Measurements from ENCODE around the gene UBN2.
"Not testable (repeated sequence)": the region's sequence is repeated elsewhere in the genome, so short reads cannot be mapped to it uniquely, and the experiment has no call there.

Gene UBN2

DNA sequence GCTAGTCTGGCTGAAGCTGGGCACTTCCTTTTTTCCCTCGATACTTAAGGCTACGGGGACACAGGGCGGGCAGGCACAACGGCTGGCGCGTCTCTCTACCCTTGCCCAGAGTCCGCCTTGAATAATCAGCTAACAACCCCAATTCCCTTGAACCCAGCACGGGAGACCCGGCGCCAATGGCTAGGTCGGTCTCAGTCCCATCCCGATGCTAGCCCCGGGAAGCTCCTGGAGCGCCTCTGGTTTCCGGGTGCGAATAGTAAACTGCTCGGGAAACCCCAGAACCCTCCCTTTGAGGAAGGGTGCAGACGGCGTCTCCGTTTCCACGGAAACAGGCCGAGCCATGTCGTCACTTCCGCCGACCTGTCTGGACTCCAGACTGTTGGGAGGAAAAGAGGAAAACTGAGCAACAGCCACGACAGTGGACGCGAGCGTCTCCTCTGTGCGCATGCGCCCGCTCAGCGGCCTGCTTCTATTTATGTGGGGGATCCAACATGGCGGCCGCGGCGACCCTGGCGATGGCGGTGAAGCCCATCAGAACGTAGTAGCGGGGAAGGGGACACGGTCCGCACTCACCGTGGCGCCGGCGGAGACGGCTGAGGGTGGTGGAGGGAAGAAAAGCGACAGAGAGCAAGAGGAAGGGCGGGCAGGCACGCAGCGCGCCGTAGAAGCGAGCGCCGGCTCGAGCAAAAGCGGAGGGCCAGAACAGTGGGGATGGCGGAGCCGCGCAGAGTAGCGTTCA lies at the start of gene UBN2:
Gene UBN2, plus strand, starts transcription at position 464 of the 739 bp plus-strand sequence. Its CDS starts 248 bp downstream, at position 712.
- DNase-seq (ENCODE audit: low read depth in 2 of 2) = peak; percentile 87 to 93

DNA sequence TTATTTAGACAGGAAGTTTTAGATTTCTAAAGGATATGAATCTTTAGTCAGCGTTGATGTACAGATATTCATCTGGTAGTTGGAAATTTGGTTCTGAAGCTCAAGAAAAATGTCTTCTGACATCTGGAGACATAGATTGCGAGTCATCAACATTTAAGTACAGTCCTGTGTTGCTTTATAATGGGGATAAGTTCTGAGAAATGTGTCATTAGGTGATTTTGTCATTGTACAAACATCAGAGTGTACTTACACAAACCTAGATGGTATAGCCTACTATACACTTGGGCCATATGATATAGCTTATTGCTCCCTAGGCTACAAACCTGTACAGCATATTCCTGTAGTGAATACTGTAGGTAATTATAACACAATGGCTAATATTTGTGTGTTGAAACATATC lies 49.6 kb upstream of the UBN2 start:
- DNase-seq (ENCODE audit: low read depth in 2 of 2) = no peak

DNA sequence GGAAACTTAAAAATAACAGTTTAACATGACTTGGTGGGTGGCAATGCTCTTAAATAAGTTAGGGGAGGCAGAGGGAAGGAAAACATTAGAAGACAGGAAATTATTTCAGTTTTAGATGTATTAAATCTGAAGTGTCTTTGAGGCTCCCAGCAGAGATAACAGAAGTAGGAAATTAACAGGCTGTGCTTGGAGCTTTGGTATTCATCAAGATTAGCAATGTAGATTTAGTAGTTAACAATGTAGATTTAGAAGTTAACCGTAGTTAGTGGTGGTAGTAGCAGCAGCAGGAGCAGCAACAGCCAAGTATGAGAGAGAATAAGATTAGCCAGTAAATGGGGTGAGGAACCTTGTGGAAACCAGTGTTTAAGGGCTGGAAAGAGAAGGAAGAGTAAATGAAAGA lies 48.7 kb upstream of the UBN2 start:
- no peak for DNase-seq (ENCODE audit: low read depth in 2 of 2)

DNA sequence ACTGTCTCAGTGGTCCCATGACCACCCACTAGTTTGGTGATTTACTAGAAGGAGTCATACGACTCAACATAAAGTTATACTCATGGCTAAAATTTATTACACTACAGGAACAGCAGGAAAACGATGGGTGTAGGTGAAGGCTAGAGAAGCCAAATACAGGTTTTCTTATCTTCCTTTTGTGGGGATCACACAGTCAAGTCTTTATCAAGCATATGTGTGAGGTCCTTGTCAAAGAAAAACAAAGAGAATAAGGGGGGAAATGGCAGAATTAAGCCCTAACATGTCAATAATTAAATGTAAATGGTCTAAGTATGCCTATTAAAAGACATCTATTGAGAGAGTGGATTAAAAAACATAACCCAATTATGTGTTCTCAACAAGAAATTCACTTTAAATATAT lies 47.8 kb upstream of the UBN2 start:
- no peak for DNase-seq (ENCODE audit: low read depth in 2 of 2)

DNA sequence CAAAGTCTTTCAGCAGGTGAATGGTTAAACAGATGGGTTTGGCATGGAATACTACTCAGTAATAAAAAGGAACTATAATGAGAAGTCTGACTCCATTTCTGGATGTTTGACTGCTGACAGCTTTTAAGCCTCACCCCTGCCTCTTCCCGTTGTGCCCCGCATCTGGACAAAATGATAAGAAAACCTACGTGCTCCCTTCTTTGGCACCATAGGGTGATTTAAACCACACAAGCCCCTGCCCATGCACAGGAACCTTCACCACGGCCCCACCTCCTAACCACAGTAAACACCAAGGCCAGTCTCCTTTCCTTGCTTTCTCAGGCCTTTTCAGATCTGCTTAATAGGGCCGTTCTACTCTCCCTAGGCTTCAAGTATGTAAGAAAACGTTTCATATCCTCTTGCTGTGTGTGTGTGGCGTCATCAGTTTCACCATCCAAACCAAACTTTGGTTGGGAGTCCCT lies 47.1 kb upstream of the UBN2 start:
- DNase-seq (ENCODE audit: low read depth in 2 of 2) = no peak

DNA sequence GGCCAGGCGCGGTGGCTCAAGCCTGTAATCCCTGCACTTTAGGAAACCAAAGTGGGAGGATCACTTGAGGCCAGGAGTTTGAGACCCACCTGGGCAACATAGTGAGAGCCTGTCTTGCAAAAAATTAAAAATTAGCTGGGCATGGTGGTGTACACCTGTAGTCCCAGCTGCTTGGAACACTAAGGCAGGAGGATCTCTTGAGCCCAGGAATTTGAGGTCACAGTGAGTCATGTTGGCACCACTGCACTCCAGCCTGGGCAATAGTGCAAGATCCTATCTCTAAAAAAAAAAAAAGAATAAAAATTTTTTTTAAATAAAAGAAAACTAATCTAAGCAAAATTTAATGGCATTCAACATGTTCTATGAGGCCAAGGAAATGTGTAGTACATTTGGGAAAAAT lies 44.9 kb upstream of the UBN2 start:
- no peak for DNase-seq (ENCODE audit: low read depth in 2 of 2)

DNA sequence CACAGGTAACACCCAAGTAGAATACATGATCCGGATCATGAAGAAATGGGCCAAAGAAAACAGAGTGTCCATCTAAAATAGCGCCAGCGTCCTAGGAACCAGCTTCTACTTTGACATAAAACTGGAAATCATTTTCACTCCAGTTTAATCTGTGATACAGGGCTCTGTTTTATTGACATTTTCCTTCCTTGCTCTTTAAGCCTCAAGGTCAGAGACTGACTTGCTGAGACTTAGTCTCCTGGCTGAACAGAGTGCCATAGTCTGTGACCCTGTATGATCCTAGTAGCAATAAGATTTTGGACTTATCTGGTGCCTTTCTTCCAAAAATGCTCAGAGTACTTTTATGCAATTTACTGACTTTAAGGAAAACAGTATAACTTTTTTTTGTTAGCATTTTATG lies 41.7 kb upstream of the UBN2 start:
- no peak for DNase-seq (ENCODE audit: low read depth in 2 of 2)

DNA sequence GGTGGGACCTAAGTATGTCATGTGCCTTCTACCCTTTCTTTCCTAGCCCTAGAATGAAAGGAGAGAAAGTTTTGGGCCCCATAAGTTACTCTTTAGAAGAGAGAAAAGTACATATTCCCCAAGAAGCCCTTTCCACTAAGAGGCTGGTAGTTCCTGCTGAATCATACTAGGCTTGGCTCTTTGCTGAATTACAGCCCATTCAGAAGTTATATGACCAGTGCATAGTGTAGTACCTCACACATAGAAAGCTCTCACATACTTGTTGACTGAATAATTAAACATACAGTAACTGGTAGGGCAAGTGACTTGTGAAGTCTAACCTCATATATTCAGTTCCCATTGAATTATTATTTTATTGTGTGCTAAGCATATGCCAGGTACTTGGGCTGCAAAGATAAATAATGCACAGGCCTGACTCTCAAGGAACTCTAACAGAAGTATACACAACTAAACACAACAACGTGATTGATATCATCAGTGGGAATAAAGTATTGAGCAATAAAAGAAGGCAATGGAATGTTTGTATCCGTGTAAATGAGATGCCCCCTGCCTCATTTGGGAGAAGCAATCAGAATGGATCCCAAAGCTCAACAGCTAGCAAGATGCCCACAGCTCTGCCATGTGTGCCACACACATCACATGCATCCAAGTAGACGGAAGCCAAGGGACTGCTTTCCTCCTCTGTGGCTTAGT lies 38.9 kb upstream of the UBN2 start:
- DNase-seq (ENCODE audit: low read depth in 2 of 2) = no peak

DNA sequence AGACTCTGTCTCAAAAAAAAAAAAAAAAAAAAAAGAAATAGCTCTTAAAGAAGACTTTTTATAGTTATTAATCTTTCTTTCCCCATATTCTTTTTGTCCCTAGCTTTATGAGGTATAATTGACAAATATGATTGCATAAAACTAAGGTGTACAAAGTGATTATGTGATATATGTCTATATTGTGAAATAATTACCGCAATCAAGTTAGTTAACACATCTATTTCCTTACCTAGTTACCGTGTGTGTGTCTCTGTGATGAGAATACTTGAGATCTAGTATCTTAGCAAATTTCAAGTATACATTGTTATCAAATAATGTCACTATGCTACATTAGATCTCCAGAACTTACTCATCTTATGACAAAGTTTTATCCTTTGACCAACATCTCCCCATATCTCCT lies 30.7 kb upstream of the UBN2 start:
- no peak for DNase-seq (ENCODE audit: low read depth in 2 of 2)

DNA sequence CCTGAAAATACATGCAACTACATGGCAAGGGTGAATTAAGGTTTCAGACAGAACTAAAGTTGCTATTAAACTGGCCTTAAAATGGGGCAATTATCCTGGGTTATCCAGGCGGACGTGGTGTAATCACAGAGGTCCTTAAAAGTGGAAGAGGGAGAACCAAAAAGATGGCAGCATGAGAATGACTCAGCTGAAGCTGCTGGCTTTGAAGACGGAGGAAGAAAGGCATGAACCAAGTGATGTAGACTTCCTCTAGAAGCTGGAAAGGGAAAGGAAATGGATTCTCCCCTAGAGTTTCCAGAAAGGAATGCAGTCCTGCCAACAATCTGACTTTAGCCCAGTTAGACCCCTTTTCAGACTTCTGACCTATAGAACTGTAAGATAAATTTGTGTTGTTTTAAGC lies 27.0 kb upstream of the UBN2 start:
- DNase-seq (ENCODE audit: low read depth in 2 of 2) = no peak

DNA sequence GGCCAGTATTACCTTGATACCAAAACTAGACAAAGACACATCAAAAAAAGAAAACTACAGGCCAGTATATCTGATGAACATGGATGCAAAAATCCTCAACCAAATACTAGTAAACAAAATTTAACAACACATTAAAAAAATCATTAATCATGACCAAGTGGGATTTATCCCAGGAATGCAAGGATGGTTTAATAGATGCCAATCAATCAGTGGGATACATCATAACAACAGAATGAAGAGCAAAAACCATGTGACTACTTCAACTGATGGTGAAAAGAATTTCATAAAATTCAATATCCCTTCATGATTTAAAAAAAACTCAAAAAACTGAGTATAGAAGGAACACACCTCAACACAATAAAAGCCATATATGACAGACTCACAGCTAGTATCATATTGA lies 25.2 kb upstream of the UBN2 start:
- no peak for DNase-seq (ENCODE audit: low read depth in 2 of 2)

DNA sequence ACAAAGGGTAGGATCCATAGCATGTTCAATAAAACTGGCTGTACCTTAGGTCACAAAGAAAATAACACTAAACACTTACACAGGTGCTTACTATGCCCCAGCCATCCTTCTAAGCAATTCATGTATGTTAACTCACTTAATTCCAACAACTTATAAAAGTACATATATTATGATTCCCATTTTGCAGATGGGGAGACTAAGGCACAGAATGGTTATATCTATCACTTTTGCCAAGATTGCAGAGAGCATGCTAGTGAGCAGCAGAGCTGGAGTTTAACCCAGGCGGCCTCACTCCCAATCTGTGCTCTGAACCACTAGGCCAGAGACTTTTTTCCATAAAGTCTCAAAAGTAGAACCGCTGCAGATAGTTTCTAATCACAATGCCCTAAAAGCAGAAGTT lies 18.9 kb upstream of the UBN2 start:
- DNase-seq (ENCODE audit: low read depth in 2 of 2) = no peak

DNA sequence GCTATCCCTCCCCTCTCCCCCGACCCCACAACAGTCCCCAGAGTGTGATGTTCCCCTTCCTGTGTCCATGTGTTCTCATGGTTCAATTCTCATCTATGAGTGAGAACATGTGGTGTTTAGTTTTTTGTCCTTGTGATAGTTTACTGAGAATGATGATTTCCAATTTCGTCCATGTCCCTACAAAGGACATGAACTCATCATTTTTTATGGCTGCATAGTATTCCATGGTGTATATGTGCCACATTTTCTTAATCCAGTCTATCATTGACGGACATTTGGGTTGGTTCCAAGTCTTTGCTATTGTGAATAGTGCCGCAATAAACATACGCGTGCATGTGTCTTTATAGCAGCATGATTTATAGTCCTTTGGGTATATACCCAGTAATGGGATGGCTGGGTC lies 17.5 kb upstream of the UBN2 start:
- DNase-seq (ENCODE audit: low read depth in 2 of 2) = not testable (repeated sequence)

DNA sequence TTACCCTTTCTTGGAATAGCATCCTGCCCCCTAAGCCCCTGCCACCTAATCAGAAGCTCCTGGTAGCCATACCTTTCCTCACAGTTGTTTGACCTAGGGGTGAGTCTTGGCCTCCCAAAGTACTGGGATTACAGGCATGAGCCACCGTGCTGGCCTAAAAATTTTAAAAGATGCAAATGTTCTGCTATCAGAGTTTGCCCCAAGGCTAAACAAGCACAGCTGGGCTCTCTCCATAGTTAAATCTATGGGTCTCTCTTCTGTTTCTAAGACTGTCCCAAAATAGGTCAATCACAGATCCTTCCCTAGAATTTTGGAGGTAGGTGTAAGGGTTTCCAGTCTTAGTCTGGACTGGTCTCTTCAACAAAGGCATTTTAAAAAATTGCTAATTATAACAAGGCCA lies 12.9 kb upstream of the UBN2 start:
- no peak for DNase-seq (ENCODE audit: low read depth in 2 of 2)

DNA sequence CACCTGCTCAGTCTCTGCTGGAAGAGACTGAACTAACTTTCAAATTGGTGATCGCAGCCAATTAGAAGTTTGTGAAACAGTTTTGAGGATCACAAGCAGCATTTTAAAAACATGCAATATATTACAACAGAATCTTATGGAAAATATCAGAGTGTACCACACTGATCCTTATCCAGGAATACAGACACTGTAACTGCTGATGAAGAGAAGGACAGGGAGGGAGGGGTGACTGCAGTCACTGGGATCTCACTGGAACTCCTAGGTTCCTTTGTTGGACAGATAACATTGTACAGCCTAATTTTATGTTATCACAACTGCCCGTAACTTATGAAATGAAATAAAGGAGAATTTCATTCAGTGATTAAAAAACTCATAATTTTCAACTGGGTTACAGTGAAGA lies 6.8 kb upstream of the UBN2 start:
- no peak for DNase-seq (ENCODE audit: low read depth in 2 of 2)

DNA sequence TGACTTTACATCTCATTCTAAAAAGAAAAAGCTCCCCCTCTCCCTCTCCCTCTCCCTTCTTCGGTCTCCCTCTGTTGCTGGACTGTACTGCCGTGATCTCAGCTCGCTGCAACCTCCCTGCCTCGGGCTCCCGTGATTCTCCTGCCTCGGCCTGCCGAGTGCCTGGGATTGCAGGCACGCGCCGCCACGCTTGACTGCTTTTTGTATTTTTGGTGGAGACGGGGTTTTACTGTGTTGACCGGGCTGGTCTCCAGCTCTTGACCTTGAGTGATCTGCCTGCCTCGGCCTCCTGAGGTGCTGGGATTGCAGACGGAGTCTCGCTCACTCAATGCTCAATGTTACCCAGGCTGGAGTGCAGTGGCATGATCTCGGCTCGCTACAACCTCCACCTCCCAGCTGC lies 6.2 kb upstream of the UBN2 start:
- not testable (repeated sequence) for DNase-seq (ENCODE audit: low read depth in 2 of 2)

DNA sequence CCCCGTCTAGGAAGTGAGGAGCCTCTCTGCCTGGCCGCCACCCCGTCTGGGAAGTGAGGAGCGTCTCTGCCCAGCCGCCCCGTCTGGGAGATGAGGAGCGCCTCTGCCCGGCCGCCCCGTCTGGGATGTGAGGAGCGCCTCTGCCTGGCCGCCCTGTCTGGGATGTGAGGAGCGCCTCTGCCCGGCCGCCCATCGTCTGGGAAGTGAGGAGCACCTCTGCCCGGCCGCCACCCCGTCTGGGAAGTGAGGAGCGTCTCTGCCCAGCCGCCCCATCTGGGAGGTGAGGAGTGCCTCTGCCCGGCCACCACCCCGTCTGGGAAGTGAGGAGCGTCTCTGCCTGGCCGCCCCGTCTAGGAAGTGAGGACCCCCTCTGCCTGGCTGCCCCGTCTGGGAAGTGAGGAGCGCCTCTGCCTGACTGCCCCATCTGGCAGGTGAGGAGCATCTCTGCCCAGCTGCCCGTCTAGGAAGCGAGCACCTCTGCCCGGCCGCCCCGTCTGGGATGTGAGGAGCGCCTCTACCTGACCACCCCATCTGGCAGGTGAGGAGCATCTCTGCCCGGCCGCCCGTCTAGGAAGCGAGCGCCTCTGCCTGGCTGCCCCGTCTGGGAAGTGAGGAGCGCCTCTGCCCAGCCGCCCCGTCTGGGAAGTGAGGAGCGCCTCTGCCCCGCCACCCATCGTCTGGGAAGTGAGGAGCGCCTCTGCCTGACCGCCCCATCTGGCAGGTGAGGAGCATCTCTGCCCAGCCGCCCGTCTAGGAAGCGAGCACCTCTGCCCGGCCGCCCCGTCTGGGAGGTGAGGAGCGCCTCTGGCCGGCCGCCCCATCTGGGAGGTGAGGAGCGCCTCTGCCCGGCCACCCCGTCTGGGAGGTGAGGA lies 5.5 kb upstream of the UBN2 start:
- DNase-seq (ENCODE audit: low read depth in 2 of 2) = not testable (repeated sequence)

DNA sequence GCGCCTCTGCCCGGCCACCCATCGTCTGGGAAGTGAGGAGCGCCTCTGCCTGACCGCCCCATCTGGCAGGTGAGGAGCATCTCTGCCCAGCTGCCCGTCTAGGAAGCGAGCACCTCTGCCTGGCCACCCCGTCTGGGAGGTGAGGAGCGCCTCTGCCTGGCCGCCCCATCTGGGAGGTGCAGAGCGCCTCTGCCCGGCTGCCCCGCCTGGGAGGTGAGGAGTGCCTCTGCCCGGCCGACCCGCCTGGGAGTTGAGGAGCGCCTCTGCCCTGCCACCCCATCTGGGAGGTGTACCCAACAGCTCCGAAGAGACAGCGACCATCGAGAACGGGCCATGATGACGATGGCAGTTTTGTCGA lies 4.9 kb upstream of the UBN2 start:
- not testable (repeated sequence) for DNase-seq (ENCODE audit: low read depth in 2 of 2)

DNA sequence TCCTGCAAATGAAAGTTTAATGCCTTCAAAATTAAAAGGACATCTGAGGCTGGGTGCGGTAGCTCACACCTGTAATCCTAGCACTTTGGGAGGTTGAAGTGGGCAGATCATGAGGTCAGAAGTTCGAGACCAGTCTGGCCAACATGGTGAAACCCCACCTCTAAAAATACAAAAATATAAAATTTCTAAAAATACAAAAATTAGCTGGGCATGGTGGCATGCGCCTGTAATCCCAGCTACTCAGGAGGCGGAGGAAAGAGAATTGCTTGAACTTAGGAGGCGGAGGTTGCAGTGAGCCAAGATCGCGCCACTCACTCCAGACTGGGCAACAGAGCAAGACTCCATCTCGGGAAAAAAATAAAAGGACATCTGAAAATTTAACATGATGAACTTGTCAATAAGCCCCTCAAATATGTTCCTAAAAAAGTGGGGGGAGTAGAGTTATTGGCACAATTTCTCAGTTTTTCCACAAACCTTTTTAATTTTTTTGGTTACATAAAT lies 4.0 kb upstream of the UBN2 start:
- not testable (repeated sequence) for DNase-seq (ENCODE audit: low read depth in 2 of 2)

DNA sequence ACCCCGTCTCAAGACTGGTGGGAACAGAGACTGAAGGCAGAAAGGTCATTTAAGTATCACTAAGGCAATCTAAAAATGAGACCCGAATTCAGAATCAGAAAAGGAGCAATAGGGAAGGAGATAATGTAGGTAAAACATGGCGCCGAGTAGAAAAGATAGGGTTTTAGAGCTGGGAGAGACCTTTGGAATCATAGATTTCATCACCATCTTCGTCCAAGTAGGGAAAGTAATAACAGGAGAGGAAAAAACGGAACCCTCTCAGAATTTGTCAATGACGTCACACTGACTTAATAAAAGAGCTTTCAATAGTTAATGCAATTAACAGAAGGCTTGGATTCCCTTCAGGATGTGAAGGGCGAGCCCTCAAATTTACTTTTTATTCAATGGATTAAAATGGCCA lies 1.0 kb upstream of the UBN2 start:
- DNase-seq (ENCODE audit: low read depth in 2 of 2) = no peak

DNA sequence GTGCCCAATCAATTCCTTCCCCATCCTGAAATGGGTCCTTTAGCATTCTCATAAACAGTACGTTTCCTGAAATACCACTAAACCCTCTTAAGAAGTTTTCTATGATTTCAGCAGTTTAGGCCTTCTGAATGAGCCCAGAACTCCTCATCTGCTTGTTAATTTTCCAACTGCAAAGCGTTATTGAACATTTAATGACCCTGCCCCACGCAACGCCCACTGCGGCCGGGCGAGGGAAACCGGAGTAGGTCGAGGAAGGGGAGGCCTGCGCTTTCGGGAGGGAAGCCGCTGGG lies 608 bp upstream of the UBN2 start:
- no peak for DNase-seq (ENCODE audit: low read depth in 2 of 2)

DNA sequence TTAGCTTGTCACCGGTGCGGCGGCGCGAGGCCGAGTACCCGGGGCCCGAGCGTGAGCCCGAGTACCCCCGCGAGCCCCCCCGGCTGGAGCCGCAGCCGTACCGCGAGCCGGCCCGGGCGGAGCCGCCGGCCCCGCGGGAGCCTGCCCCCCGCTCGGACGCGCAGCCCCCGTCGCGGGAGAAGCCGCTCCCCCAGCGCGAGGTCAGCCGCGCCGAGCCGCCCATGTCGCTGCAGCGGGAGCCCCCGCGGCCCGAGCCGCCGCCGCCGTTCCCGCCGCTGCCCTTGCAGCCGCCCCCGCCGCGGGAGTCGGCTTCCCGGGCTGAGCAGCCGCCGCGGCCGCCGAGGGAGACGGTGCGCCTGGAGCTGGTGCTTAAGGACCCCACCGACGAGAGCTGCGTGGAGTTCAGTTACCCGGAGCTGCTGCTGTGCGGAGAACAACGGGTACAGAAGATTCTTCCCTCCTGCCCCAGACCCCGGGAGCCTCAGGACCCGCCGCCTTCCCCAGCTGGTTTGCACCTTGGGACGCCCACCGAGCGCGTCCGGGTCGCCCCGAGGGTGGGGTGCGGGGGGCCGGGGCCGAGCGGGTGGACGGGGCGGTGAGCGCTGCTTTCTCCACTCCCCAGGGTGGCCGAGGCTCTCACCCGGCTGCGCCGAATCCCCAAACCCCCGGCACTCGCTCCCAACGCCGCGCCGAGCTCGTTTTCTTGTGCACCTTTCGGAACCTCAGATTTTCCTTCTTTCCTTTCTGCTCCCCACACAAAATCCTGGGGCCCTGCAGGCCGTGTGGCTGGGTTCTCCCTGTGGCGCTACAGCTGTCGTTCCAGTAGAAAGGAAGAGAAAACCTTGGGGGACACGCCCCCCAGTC lies 708 bp downstream of the UBN2 start:
- DNase-seq (ENCODE audit: low read depth in 2 of 2) = peak; percentile 4 to 12

All from stimulated activated CD4-positive, alpha-beta T cell treated with anti-CD3 and anti-CD28 coated beads, Interleukin-4, amount 100 ng/mL, for 48 hours (primary cell).